HEK293 (cell line): ENCODE measurements around the gene FTCD.
A peak's percentile ranks its signal among the peaks of the same experiment; 100 is the strongest.

ENCODE experiments used
- GLI4 ChIP-seq: fragments of 450-650 bp; formaldehyde crosslinking; IDR thresholded peaks from 2 replicates; pipeline ENCODE4 v1.5.1; 2016; ENCODE audit warnings: missing biosample characterization, missing genetic modification characterization
- HOXA7 ChIP-seq: sonication (generic); formaldehyde crosslinking; IDR thresholded peaks from 2 replicates; pipeline ENCODE4 v1.8.1; 2022; ENCODE audit warnings: missing genetic modification reagents, borderline replicate concordance
- IKZF3 ChIP-seq: fragments of 450-650 bp; IDR thresholded peaks from 2 replicates; pipeline ENCODE4 v1.5.0; 2018; ENCODE audit warnings: missing biosample characterization, mild to moderate bottlenecking, missing genetic modification characterization, moderate library complexity
- KLF16 ChIP-seq: fragments of 450-650 bp; formaldehyde crosslinking; IDR thresholded peaks from 2 replicates; pipeline ENCODE4 v1.5.1; 2017; ENCODE audit warnings: missing biosample characterization, missing genetic modification characterization
- KLF8 ChIP-seq: fragments of 450-650 bp; formaldehyde crosslinking; IDR thresholded peaks from 2 replicates; pipeline ENCODE4 v1.5.1; 2016; ENCODE audit warnings: missing biosample characterization, missing genetic modification characterization
- KLF9 ChIP-seq: fragments of 450-650 bp; formaldehyde crosslinking; IDR thresholded peaks from 2 replicates; pipeline ENCODE4 v1.5.1; 2016; ENCODE audit warnings: missing biosample characterization, missing genetic modification characterization, low read depth
- ZBTB44 ChIP-seq: fragments of 450-650 bp; IDR thresholded peaks from 2 replicates; pipeline ENCODE4 v1.5.1; 2018; ENCODE audit warnings: missing biosample characterization, mild to moderate bottlenecking, missing genetic modification characterization
- ZNF394 ChIP-seq: fragments of 450-650 bp; formaldehyde crosslinking; IDR thresholded peaks from 2 replicates; pipeline ENCODE4 v1.5.1; 2016; ENCODE audit warnings: missing biosample characterization, missing genetic modification characterization, mild to moderate bottlenecking, moderate library complexity, borderline replicate concordance
- ZNF423 ChIP-seq: fragments of 450-650 bp; formaldehyde crosslinking; IDR thresholded peaks from 2 replicates; pipeline ENCODE4 v1.5.1; 2016; ENCODE audit warnings: missing biosample characterization, missing genetic modification characterization
- ZNF530 ChIP-seq: fragments of 450-650 bp; formaldehyde crosslinking; IDR thresholded peaks from 2 replicates; pipeline ENCODE4 v1.5.1; 2016; ENCODE audit warnings: low read depth, missing biosample characterization, missing genetic modification characterization
- ZNF580 ChIP-seq: fragments of 450-650 bp; formaldehyde crosslinking; IDR thresholded peaks from 2 replicates; pipeline ENCODE4 v1.5.1; 2016; ENCODE audit warnings: missing biosample characterization, missing genetic modification characterization
- ZNF610 ChIP-seq: fragments of 450-650 bp; formaldehyde crosslinking; IDR thresholded peaks from 2 replicates; pipeline ENCODE4 v1.5.1; 2016; ENCODE audit warnings: missing biosample characterization, missing genetic modification characterization, borderline replicate concordance
- ZNF639 ChIP-seq: fragments of 450-650 bp; formaldehyde crosslinking; IDR thresholded peaks from 2 replicates; pipeline ENCODE4 v1.5.1; 2016; ENCODE audit warnings: missing biosample characterization, missing genetic modification characterization
- ZNF707 ChIP-seq: fragments of 450-650 bp; formaldehyde crosslinking; IDR thresholded peaks from 2 replicates; pipeline ENCODE4 v1.5.1; 2016; ENCODE audit warnings: missing biosample characterization, missing genetic modification characterization
- ZNF747 ChIP-seq: fragments of 450-650 bp; formaldehyde crosslinking; IDR thresholded peaks from 2 replicates; pipeline ENCODE4 v1.5.1; 2016; ENCODE audit warnings: missing biosample characterization, missing genetic modification characterization
- TF ChIP-seq, protein P1 (sequence below): fragments of 450-650 bp; formaldehyde crosslinking; IDR thresholded peaks from 2 replicates; pipeline ENCODE4 v1.5.1; 2016; ENCODE audit warnings: missing biosample characterization, missing genetic modification characterization, borderline replicate concordance
- TF ChIP-seq, protein P2 (sequence below): fragments of 450-650 bp; formaldehyde crosslinking; IDR thresholded peaks from 2 replicates; pipeline ENCODE4 v1.5.1; 2016; ENCODE audit warnings: missing biosample characterization, missing genetic modification characterization
- TF ChIP-seq, protein P3 (sequence below): fragments of 450-650 bp; formaldehyde crosslinking; IDR thresholded peaks from 2 replicates; pipeline ENCODE4 v1.5.1; 2016; ENCODE audit warnings: missing biosample characterization, missing genetic modification characterization

Gene FTCD

GRCh38 chr21:46096596-46097335, 58.6 kb downstream of the FTCD start (continued):
- 0 out of 2 replicates have a peak, but pooled peaks have one; percentile 30 for TF ChIP-seq ZNF639 (tag by site-specific recombination)
- TF ChIP-seq KLF16 (tag by site-specific recombination): no peak
- no peak for TF ChIP-seq ZNF423 (tag by site-specific recombination)
- TF ChIP-seq ZNF707 (tag by site-specific recombination): 0 out of 2 replicates have a peak, but pooled peaks have one; percentile 40
- TF ChIP-seq, protein P1, sequence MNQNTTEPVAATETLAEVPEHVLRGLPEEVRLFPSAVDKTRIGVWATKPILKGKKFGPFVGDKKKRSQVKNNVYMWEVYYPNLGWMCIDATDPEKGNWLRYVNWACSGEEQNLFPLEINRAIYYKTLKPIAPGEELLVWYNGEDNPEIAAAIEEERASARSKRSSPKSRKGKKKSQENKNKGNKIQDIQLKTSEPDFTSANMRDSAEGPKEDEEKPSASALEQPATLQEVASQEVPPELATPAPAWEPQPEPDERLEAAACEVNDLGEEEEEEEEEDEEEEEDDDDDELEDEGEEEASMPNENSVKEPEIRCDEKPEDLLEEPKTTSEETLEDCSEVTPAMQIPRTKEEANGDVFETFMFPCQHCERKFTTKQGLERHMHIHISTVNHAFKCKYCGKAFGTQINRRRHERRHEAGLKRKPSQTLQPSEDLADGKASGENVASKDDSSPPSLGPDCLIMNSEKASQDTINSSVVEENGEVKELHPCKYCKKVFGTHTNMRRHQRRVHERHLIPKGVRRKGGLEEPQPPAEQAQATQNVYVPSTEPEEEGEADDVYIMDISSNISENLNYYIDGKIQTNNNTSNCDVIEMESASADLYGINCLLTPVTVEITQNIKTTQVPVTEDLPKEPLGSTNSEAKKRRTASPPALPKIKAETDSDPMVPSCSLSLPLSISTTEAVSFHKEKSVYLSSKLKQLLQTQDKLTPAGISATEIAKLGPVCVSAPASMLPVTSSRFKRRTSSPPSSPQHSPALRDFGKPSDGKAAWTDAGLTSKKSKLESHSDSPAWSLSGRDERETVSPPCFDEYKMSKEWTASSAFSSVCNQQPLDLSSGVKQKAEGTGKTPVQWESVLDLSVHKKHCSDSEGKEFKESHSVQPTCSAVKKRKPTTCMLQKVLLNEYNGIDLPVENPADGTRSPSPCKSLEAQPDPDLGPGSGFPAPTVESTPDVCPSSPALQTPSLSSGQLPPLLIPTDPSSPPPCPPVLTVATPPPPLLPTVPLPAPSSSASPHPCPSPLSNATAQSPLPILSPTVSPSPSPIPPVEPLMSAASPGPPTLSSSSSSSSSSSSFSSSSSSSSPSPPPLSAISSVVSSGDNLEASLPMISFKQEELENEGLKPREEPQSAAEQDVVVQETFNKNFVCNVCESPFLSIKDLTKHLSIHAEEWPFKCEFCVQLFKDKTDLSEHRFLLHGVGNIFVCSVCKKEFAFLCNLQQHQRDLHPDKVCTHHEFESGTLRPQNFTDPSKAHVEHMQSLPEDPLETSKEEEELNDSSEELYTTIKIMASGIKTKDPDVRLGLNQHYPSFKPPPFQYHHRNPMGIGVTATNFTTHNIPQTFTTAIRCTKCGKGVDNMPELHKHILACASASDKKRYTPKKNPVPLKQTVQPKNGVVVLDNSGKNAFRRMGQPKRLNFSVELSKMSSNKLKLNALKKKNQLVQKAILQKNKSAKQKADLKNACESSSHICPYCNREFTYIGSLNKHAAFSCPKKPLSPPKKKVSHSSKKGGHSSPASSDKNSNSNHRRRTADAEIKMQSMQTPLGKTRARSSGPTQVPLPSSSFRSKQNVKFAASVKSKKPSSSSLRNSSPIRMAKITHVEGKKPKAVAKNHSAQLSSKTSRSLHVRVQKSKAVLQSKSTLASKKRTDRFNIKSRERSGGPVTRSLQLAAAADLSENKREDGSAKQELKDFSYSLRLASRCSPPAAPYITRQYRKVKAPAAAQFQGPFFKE: no peak
- no peak for TF ChIP-seq KLF9 (tag by site-specific recombination)
- no peak for TF ChIP-seq ZNF394 (tag by site-specific recombination)
- no peak for TF ChIP-seq HOXA7
- TF ChIP-seq IKZF3 (tag by site-specific recombination): no peak
- TF ChIP-seq ZNF530 (tag by site-specific recombination): no peak
- TF ChIP-seq ZNF580 (tag by site-specific recombination): no peak
- TF ChIP-seq ZNF610 (tag by site-specific recombination): no peak
- no peak for TF ChIP-seq ZBTB44 (tag by site-specific recombination)
- TF ChIP-seq, protein P2, sequence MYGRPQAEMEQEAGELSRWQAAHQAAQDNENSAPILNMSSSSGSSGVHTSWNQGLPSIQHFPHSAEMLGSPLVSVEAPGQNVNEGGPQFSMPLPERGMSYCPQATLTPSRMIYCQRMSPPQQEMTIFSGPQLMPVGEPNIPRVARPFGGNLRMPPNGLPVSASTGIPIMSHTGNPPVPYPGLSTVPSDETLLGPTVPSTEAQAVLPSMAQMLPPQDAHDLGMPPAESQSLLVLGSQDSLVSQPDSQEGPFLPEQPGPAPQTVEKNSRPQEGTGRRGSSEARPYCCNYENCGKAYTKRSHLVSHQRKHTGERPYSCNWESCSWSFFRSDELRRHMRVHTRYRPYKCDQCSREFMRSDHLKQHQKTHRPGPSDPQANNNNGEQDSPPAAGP (tag by site-specific recombination): 0 out of 2 replicates have a peak, but pooled peaks have one; percentile 26
- 0 out of 2 replicates have a peak, but pooled peaks have one; percentile 19 for TF ChIP-seq KLF8 (tag by site-specific recombination)
- TF ChIP-seq ZNF747 (tag by site-specific recombination): no peak
- TF ChIP-seq GLI4: peak; percentile 16
- TF ChIP-seq, protein P3, sequence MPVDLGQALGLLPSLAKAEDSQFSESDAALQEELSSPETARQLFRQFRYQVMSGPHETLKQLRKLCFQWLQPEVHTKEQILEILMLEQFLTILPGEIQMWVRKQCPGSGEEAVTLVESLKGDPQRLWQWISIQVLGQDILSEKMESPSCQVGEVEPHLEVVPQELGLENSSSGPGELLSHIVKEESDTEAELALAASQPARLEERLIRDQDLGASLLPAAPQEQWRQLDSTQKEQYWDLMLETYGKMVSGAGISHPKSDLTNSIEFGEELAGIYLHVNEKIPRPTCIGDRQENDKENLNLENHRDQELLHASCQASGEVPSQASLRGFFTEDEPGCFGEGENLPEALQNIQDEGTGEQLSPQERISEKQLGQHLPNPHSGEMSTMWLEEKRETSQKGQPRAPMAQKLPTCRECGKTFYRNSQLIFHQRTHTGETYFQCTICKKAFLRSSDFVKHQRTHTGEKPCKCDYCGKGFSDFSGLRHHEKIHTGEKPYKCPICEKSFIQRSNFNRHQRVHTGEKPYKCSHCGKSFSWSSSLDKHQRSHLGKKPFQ (tag by site-specific recombination): no peak; the same call in 1 of the 2 replicates
- TF ChIP-seq, all 188 proteins: peak for 21
